Measurements from ENCODE around the gene GAB3.

GRCh38 chrX:154779261-154779660 lies 28.4 kb upstream of the GAB3 start:
- no peak for TF ChIP-seq BCL3 (IDR thresholded peaks at IDR 0.05)
- TF ChIP-seq JUN (IDR thresholded peaks at IDR 0.05): no peak
- no peak for TF ChIP-seq MAFK (IDR thresholded peaks at IDR 0.05; ENCODE audit: partially characterized antibody)
- TF ChIP-seq CTCF (IDR thresholded peaks at IDR 0.05): no peak
- no peak for TF ChIP-seq CHD2 (IDR thresholded peaks at IDR 0.05; ENCODE audit: low read length, partially characterized antibody)
- TF ChIP-seq POLR2AphosphoS2 (conservative IDR thresholded peaks at IDR 0.05; ENCODE audit: low read length): no peak
- TF ChIP-seq FOSL2 (IDR thresholded peaks at IDR 0.05): no peak
- no peak for TF ChIP-seq FOSL2 (CRISPR knock-in tag; IDR thresholded peaks at IDR 0.05)
- TF ChIP-seq HES2 (IDR thresholded peaks at IDR 0.05): no peak
- no peak for TF ChIP-seq POLR2A (IDR thresholded peaks at IDR 0.05; ENCODE audit: low read length)
- TF ChIP-seq ZSCAN20 (CRISPR knock-in tag; IDR thresholded peaks at IDR 0.05): no peak
- TF ChIP-seq SREBF2 (IDR thresholded peaks at IDR 0.05): no peak
- TF ChIP-seq RFX5 (IDR thresholded peaks at IDR 0.05): no peak

All from A549 (cell line).